Measurements from ENCODE around the gene MXRA7. TPM values are rescaled to one million over a fixed set of nuclear protein-coding genes. Genes with fewer than 3 reads are reported as not detected.

MXRA7 gene
- total RNA-seq, 2 donors from 2014 or later, result 76.1 to 285 TPM

DNA sequence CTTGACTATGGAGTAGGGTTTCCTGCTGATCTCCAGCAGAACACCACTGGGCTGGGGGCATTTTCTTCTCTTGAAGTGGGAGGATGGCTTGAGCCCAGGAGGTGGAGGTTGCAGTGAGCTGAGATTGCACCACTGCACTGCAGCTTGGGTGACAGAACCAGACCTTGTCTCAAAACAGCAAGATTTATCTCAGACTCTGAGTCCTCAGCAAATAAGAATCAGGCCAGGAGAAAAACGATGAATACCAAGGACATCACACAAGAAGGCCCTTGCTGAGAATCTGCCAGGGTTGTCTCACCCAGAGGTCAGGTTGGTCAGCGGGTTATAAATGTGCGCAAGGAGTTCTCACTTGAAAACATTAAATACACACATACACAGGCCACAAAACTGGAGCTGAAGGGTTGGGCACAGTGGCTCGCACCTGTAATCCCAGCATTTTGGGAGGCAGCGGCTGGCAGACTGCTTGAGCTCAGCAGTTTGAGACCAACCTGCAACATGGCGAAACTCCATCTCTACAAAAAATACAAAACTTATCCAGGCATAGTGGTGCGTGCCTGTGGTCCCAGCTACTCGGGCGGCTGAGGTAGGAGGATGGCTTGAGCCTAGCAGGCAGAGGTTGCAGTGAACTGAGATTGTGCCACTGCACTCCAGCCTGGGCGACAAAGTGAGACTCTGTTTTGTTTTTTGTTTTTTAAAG, 7.7 kb downstream of the MXRA7 start:
- H3K4me1 ChIP-seq (replicated peaks), result peaks cover 16% of the 10 kb centered on the region
- intact Hi-C loops (cut with DNase I), result no loop called here
- no peaks in the 10 kb centered on the region for H3K27me3 ChIP-seq (replicated peaks; ENCODE audit: insufficient read depth)
- H3K36me3 ChIP-seq, result no peaks in the 10 kb centered on the region
- no peaks in the 10 kb centered on the region for H3K9me3 ChIP-seq
- no peak for DNase-seq (ENCODE audit: low spot score)
- 83% methylated on average over 10 of the region's 10 CpGs for WGBS
- TF ChIP-seq, protein P1, sequence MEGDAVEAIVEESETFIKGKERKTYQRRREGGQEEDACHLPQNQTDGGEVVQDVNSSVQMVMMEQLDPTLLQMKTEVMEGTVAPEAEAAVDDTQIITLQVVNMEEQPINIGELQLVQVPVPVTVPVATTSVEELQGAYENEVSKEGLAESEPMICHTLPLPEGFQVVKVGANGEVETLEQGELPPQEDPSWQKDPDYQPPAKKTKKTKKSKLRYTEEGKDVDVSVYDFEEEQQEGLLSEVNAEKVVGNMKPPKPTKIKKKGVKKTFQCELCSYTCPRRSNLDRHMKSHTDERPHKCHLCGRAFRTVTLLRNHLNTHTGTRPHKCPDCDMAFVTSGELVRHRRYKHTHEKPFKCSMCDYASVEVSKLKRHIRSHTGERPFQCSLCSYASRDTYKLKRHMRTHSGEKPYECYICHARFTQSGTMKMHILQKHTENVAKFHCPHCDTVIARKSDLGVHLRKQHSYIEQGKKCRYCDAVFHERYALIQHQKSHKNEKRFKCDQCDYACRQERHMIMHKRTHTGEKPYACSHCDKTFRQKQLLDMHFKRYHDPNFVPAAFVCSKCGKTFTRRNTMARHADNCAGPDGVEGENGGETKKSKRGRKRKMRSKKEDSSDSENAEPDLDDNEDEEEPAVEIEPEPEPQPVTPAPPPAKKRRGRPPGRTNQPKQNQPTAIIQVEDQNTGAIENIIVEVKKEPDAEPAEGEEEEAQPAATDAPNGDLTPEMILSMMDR (IDR thresholded peaks at IDR 0.05), result no peak
- no peak for TF ChIP-seq POLR2A (IDR thresholded peaks at IDR 0.05)
- TF ChIP-seq POLR2AphosphoS5 (IDR thresholded peaks at IDR 0.05), result no peak
- H3K4me3 ChIP-seq, result no peak overlapping the region
- H3K27ac ChIP-seq, result no peak overlapping the region

DNA sequence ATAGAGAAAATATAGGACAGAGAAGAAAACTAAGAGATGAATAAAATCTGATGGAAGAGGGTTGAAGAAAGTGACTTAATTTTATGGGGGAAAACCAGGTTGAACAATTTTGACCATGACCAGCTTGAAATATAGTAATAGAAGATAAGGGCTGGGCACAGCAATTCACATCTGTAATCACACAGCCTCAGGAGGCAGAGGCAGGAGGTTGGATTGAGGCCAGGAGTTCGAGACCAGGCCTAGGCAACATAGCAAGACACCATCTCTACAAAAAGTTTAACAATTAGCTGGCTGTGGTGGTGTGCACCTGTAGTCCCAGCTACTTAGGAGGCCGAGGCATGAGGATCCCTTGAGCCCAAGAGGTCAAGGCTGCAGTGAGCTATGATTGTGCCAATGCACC, 8.7 kb downstream of the MXRA7 start:
- no peak for DNase-seq (ENCODE audit: low spot score)
- H3K4me3 ChIP-seq, result no peak overlapping the region
- WGBS, result 68% methylated on average over 2 of the region's 2 CpGs
- TF ChIP-seq, protein P1 (IDR thresholded peaks at IDR 0.05), result no peak
- TF ChIP-seq POLR2A (IDR thresholded peaks at IDR 0.05), result no peak
- TF ChIP-seq POLR2AphosphoS5 (IDR thresholded peaks at IDR 0.05), result no peak
- H3K9me3 ChIP-seq, result no peaks in the 10 kb centered on the region
- no peaks in the 10 kb centered on the region for H3K27me3 ChIP-seq (replicated peaks; ENCODE audit: insufficient read depth)
- peak overlapping the region; percentile 80 to 85 for H3K27ac ChIP-seq
- H3K36me3 ChIP-seq, result no peaks in the 10 kb centered on the region
- intact Hi-C loops (cut with DNase I), result no loop called here
- peaks cover 16% of the 10 kb centered on the region for H3K4me1 ChIP-seq (replicated peaks)

DNA sequence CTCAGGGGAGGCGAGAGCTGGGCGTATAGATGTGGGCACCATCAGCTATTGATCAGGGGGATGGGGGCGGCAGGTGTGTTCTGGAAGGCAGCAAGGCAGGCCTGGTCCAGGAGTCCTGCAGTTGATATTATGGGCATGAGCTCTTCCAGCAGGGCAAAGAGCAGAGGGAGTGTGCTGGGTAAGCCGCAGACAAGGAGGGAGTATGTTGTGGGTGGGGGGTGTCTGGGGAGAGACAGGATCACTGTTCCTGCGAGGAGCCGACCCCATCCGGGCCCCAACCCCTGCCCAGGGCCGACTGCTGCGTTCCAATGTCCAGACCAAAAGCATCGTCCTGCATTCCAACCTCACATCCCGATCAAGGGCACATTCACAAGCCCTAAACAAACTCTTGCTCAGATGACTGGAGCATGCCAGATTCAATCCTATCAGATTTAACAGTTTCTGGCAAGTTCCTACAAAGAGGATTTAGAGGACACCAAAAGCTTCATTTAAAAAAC, 9.2 kb downstream of the MXRA7 start:
- Histone ChIP-seq H3K4me3 (no peak overlapping the region), H3K27me3 (replicated peaks; ENCODE audit: insufficient read depth) (no peaks in the 10 kb centered on the region), H3K27ac (peak overlapping the region; percentile 80 to 85), H3K4me1 (replicated peaks) (peaks cover 16% of the 10 kb centered on the region), H3K9me3 (no peaks in the 10 kb centered on the region), H3K36me3 (no peaks in the 10 kb centered on the region)
- intact Hi-C loops (cut with DNase I), result no loop called here
- DNase-seq (ENCODE audit: low spot score), result no peak
- TF ChIP-seq POLR2A (IDR thresholded peaks at IDR 0.05), result no peak
- TF ChIP-seq POLR2AphosphoS5 (IDR thresholded peaks at IDR 0.05), result no peak
- TF ChIP-seq, protein P1 (IDR thresholded peaks at IDR 0.05), result no peak
- WGBS, result 27% methylated on average over 11 of the region's 11 CpGs

DNA sequence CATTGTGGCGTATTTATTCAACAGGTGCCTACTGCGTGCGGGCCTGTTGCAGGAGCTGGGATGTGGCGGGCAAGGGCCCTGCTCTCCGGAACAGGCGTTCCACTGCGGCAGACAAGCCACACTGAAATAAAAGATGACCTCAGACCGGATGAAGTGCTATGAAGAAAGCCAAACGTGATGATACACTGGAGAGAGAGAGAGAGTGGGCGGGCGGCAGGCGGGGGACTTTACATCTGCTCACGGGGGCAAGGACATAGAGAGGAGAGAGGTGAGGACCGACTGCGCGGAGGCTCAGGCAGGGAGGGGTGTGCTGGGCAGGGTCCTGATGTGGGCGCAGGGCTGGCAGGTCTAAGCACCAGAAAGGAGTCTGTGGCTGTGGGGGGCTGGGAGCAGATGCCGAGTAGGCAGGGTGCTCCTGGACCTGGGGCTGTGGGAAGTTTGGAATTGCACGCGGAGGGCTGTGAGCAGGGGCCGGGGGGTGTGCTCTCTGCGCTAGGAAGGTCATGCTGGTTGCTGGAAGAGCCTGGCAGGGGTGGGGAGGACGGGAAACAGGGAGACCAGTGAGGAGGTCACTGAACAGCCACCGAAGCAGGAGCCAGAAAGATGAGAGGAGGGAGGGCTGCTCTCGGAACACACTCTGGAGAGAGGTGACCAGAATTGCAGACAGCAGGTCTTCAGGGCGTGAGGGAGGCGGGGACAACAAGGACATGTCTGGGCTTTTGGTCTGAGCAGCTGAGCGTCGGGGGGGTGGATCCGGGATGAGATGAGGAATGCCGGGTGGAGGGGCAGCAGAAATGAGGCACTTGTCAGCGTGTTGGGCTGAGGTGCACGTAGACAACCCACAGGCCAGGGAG, 9.9 kb downstream of the MXRA7 start:
- H3K9me3 ChIP-seq, result no peaks in the 10 kb centered on the region
- peaks cover 16% of the 10 kb centered on the region for H3K4me1 ChIP-seq (replicated peaks)
- H3K27ac ChIP-seq, result peak overlapping the region; percentile 80 to 85
- H3K27me3 ChIP-seq (replicated peaks; ENCODE audit: insufficient read depth), result no peaks in the 10 kb centered on the region
- no peak for TF ChIP-seq POLR2A (IDR thresholded peaks at IDR 0.05)
- TF ChIP-seq POLR2AphosphoS5 (IDR thresholded peaks at IDR 0.05), result peak; percentile 24
- TF ChIP-seq, protein P1 (IDR thresholded peaks at IDR 0.05), result no peak
- peak; percentile 53 for DNase-seq (ENCODE audit: low spot score)
- no peaks in the 10 kb centered on the region for H3K36me3 ChIP-seq
- intact Hi-C loops (cut with DNase I), result no loop called here
- peak overlapping the region in 1 of 2 donors; percentile 8 for H3K4me3 ChIP-seq
- WGBS, result 17% methylated on average over 33 of the region's 33 CpGs
